Fibroblast of skin of back (primary cell): ENCODE data around the gene CIAPIN1.

Source experiments
- DNase-seq: peaks from one replicate; pipeline ENCODE4 v3.0.0-alpha.2; 2013

Gene CIAPIN1

DNA sequence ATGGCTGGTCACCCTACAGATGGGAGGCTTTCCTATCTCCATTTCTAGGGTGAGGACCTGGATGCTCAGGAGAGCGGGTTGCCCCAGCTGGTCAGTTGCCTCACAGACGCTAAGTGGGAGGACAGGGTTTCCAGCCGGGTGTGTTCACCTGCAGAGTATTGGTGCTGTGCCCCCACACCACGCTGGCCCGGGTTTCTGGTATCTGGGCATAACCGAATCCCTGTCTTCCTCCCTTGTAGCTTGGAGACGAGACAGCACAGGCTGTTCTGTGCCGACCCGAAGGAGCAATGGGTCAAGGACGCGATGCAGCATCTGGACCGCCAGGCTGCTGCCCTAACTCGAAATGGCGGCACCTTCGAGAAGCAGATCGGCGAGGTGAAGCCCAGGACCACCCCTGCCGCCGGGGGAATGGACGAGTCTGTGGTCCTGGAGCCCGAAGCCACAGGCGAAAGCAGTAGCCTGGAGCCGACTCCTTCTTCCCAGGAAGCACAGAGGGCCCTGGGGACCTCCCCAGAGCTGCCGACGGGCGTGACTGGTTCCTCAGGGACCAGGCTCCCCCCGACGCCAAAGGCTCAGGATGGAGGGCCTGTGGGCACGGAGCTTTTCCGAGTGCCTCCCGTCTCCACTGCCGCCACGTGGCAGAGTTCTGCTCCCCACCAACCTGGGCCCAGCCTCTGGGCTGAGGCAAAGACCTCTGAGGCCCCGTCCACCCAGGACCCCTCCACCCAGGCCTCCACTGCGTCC, 65.2 kb downstream of the CIAPIN1 start:
- no peak for DNase-seq

- DNase-seq: peak; percentile 13
These were observed 66.3 kb downstream of the CIAPIN1 start for GRCh38 chr16:57380671-57381462.

- no peak for DNase-seq
These were observed 67.6 kb downstream of the CIAPIN1 start for GRCh38 chr16:57379579-57379978.
